Activated CD8-positive, alpha-beta T cell treated with anti-CD3 and anti-CD28 coated beads for 36 hours (primary cell): Measurements from ENCODE around the gene DPH5. TPM values are rescaled to one million over a fixed set of nuclear protein-coding genes. Genes with fewer than 3 reads are reported as not detected.
"Not testable (repeated sequence)": the region's sequence is repeated elsewhere in the genome, so short reads cannot be mapped to it uniquely, and the experiment has no call there.

Source experiments
- ATAC-seq: fragments of 200-7000 bp; cut with Tn5 transposase; one replicate; pipeline ENCODE4 v1.10.0; 2021; ENCODE audit warnings: mild to moderate bottlenecking, moderate library complexity
- CTCF ChIA-PET: fragments of 350-600 bp; sonication (Branson Sonifier 250); formaldehyde crosslinking; loops from one replicate; lab custom pipeline; 2021; ENCODE audit warnings: antibody characterized with exemption; lab: Charles Lee
- POLR2A ChIA-PET: fragments of 350-600 bp; sonication (Branson Sonifier 250); formaldehyde crosslinking; loops from one replicate; lab custom pipeline; 2021; ENCODE audit warnings: antibody characterized with exemption; lab: Charles Lee
- DNase-seq: peaks from one replicate; pipeline ENCODE4 v3.0.0-alpha.2; 2020
- H3K27ac Mint-ChIP-seq: one replicate; pipeline ENCODE4 v1.8.0; 2021; ENCODE audit warnings: mild to moderate bottlenecking, mixed read lengths
- H3K27me3 Mint-ChIP-seq: one replicate; pipeline ENCODE4 v1.8.0; 2021; ENCODE audit warnings: mixed read lengths
- H3K36me3 Mint-ChIP-seq: one replicate; pipeline ENCODE4 v1.8.0; 2021; ENCODE audit warnings: low read depth, mixed read lengths
- H3K4me1 Mint-ChIP-seq: one replicate; pipeline ENCODE4 v1.8.0; 2021; ENCODE audit warnings: low read depth, mixed read lengths
- H3K4me3 Mint-ChIP-seq: one replicate; pipeline ENCODE4 v1.8.0; 2021; ENCODE audit warnings: mild to moderate bottlenecking, moderate library complexity, mixed read lengths
- H3K9me3 Mint-ChIP-seq: one replicate; pipeline ENCODE4 v1.8.0; 2021; ENCODE audit warnings: mixed read lengths
- intact Hi-C: fragments of 100-400 bp; cut with micrococcal nuclease; formaldehyde crosslinking; loops from one replicate; pipeline ENCODE4 v1.10.0; 2022
- total RNA-seq, 2 experiments: library from RNA; stranded (reverse); gene quantifications; one replicate each; pipeline ENCODE4 v1.2.3, GENCODE V29; 2021
- TF ChIP-seq, protein P1 (sequence below): fragments of 200-600 bp; IDR thresholded peaks from one replicate; pipeline ENCODE4 v1.8.0; 2022; ENCODE audit warnings: antibody characterized with exemption, mild to moderate bottlenecking

DPH5 gene, protein sequence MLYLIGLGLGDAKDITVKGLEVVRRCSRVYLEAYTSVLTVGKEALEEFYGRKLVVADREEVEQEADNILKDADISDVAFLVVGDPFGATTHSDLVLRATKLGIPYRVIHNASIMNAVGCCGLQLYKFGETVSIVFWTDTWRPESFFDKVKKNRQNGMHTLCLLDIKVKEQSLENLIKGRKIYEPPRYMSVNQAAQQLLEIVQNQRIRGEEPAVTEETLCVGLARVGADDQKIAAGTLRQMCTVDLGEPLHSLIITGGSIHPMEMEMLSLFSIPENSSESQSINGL
- 10 to 100 TPM; 77.3 to 77.4 TPM for total RNA-seq

- ChIA-PET POLR2A (interaction anchor here (0.7 to 1.5 kb wide), 8 partner anchors 11 to 263 kb away, joined by 3 to 5 read pairs (median 3); no protein-coding TSS in a partner anchor), CTCF (interaction anchor here (1.0 to 3.1 kb wide), 3 partner anchors 112 to 262 kb away, joined by 3 to 9 read pairs (median 3); no protein-coding TSS in a partner anchor)
- Mint-ChIP-seq H3K27ac (peak within 1 kb of the TSS; percentile 97), H3K36me3 (peaks cover 68% of the 10 kb centered on the region), H3K4me3 (peak within 1 kb of the TSS; percentile 99), H3K27me3 (no peaks in the 10 kb centered on the region), H3K4me1 (peaks cover 60% of the 10 kb centered on the region), H3K9me3 (peaks cover 1% of the 10 kb centered on the region)
- TF ChIP-seq, protein P1, sequence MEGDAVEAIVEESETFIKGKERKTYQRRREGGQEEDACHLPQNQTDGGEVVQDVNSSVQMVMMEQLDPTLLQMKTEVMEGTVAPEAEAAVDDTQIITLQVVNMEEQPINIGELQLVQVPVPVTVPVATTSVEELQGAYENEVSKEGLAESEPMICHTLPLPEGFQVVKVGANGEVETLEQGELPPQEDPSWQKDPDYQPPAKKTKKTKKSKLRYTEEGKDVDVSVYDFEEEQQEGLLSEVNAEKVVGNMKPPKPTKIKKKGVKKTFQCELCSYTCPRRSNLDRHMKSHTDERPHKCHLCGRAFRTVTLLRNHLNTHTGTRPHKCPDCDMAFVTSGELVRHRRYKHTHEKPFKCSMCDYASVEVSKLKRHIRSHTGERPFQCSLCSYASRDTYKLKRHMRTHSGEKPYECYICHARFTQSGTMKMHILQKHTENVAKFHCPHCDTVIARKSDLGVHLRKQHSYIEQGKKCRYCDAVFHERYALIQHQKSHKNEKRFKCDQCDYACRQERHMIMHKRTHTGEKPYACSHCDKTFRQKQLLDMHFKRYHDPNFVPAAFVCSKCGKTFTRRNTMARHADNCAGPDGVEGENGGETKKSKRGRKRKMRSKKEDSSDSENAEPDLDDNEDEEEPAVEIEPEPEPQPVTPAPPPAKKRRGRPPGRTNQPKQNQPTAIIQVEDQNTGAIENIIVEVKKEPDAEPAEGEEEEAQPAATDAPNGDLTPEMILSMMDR: no peak
- ATAC-seq (peak; percentile 96), DNase-seq (peak; percentile 95)
- intact Hi-C loops: loop anchor here (5.0 to 10.0 kb wide), 4 partner anchors 46 to 216 kb away; no protein-coding TSS in a partner anchor
These were observed at the start of gene DPH5 for GRCh38 chr1:101025657-101026429. Gene DPH5 (minus strand): TSS chr1:101025784. CDS start chr1:101025443, 341 bp downstream.

GRCh38 chr1:101073836-101074235 is 48.3 kb upstream of the DPH5 start:
- Mint-ChIP-seq H3K36me3 (peaks cover 33% of the 10 kb centered on the region), H3K27ac (no peak overlapping the region), H3K4me1 (peaks cover 42% of the 10 kb centered on the region), H3K4me3 (no peak overlapping the region), H3K9me3 (peaks cover 2% of the 10 kb centered on the region), H3K27me3 (no peaks in the 10 kb centered on the region)
- intact Hi-C loops: loop anchor here (5.0 kb wide), 1 partner anchor 47 kb away; the partner anchor contains the start of gene DPH5
- TF ChIP-seq, protein P1: no peak
- ChIA-PET POLR2A (interaction anchor here (0.7 kb wide), 1 partner anchor 14 kb away, joined by 3 read pairs; no protein-coding TSS in a partner anchor), CTCF (interaction anchor here (1.3 kb wide), 1 partner anchor 10 kb away, joined by 4 read pairs; no protein-coding TSS in a partner anchor)
- ATAC-seq: no peak
- DNase-seq: no peak

- TF ChIP-seq, protein P1: no peak
- Mint-ChIP-seq H3K36me3 (peaks cover 25% of the 10 kb centered on the region), H3K4me1 (peaks cover 48% of the 10 kb centered on the region), H3K27me3 (no peaks in the 10 kb centered on the region), H3K4me3 (no peak overlapping the region), H3K27ac (no peak overlapping the region), H3K9me3 (no peaks in the 10 kb centered on the region)
- DNase-seq (no peak), ATAC-seq (no peak)
- CTCF ChIA-PET: no interaction called here
- POLR2A ChIA-PET: no interaction called here
- intact Hi-C loops: loop anchor here (5.0 kb wide), 1 partner anchor 44 kb away; the partner anchor contains the start of gene DPH5
These were observed 45.9 kb upstream of the DPH5 start for GRCh38 chr1:101071470-101071891.

GRCh38 chr1:101069158-101069557 is 43.6 kb upstream of the DPH5 start:
- Mint-ChIP-seq H3K4me3 (no peak overlapping the region), H3K9me3 (no peaks in the 10 kb centered on the region), H3K36me3 (peaks cover 21% of the 10 kb centered on the region), H3K27ac (no peak overlapping the region), H3K4me1 (peaks cover 63% of the 10 kb centered on the region), H3K27me3 (no peaks in the 10 kb centered on the region)
- CTCF ChIA-PET: no interaction called here
- POLR2A ChIA-PET: no interaction called here
- DNase-seq: no peak
- TF ChIP-seq, protein P1: no peak
- no peak for ATAC-seq
- intact Hi-C loops: no loop called here

GRCh38 chr1:101066937-101067335 is 41.4 kb upstream of the DPH5 start:
- ATAC-seq, intact Hi-C loops, H3K27ac Mint-ChIP-seq, H3K9me3 Mint-ChIP-seq, CTCF ChIA-PET, DNase-seq, H3K27me3 Mint-ChIP-seq, H3K4me3 Mint-ChIP-seq: not testable (repeated sequence)
- peaks cover 13% of the 10 kb centered on the region for H3K36me3 Mint-ChIP-seq
- POLR2A ChIA-PET: interaction anchor here (0.9 kb wide), 1 partner anchor 14 kb away, joined by 3 read pairs; no protein-coding TSS in a partner anchor
- peaks cover 58% of the 10 kb centered on the region for H3K4me1 Mint-ChIP-seq
